ENCODE measurements around the gene OR6K3. TPM values are rescaled to one million over a fixed set of nuclear protein-coding genes. Genes with fewer than 3 reads are reported as not detected.
"Not testable (repeated sequence)": the region's sequence is repeated elsewhere in the genome, so short reads cannot be mapped to it uniquely, and the experiment has no call there.

OR6K3 gene
- total RNA-seq, 4 donors from 2014 or later, result not detected

DNA sequence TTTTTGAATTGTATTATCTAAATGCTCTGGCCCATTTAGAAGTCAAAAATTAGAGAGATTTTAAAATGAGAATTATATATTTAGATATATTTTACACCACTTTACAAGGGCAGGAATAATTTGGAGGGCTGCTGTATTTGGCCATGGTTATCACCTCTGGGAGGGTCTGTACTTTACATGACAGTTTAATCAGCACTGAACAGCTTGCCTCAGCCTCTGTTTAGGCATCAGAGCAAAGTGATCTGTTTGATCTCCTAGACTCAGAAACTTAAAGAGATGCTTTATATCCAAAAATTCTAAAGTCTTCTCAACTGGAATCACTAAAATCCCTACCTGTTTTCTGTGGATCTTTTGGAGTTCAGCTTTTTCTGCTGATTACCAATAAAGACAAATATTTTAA is 28.6 kb downstream of the OR6K3 start:
- no peak for DNase-seq (ENCODE audit: low spot score in 2 of 2)
- H3K4me3 ChIP-seq (ENCODE audit: low read depth, poor library complexity, severe bottlenecking), result no peak overlapping the region
- TF ChIP-seq CTCF (IDR thresholded peaks at IDR 0.05) (no peak), POLR2A (IDR thresholded peaks at IDR 0.05) (no peak)
- intact Hi-C loops (cut with DNase I; ENCODE audit: low total_unique reads), result no loop called here

DNA sequence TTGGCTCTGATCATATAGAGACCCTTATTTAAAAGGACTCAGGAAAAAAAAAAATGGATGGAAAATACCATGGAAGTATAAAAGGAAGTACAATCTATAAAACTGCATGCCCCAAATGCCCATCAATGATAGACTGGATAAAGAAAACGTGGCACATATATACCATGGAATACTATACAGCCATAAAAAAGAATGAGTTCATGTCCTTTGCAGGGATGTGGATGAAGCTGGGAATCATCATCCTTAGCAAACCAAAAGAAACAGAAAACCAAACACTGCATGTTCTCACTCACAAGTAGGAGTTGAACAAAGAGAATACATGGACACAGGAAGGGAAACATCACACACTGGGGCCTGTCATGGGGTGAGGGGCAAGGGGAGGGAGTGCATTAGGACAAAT is 29.4 kb downstream of the OR6K3 start:
- DNase-seq (ENCODE audit: low spot score in 2 of 2); H3K4me3 ChIP-seq (ENCODE audit: low read depth, poor library complexity, severe bottlenecking); intact Hi-C loops (cut with DNase I; ENCODE audit: low total_unique reads): not testable (repeated sequence)
- 31 to 39% methylated on average over 1 of the region's 1 CpG for WGBS, 2 donors

- intact Hi-C loops (cut with DNase I; ENCODE audit: low total_unique reads), result no loop called here
- DNase-seq (ENCODE audit: low spot score in 2 of 2), result no peak
- TF ChIP-seq CTCF (IDR thresholded peaks at IDR 0.05), result no peak
- TF ChIP-seq POLR2A (IDR thresholded peaks at IDR 0.05), result no peak
- no peak overlapping the region for H3K4me3 ChIP-seq (ENCODE audit: low read depth, poor library complexity, severe bottlenecking)
Observed at GRCh38 chr1:158689875-158690274, 30.6 kb downstream of the OR6K3 start.

GRCh38 chr1:158689110-158689509 is 31.4 kb downstream of the OR6K3 start:
- H3K4me3 ChIP-seq (ENCODE audit: low read depth, poor library complexity, severe bottlenecking), result no peak overlapping the region
- DNase-seq (ENCODE audit: low spot score in 2 of 2), result no peak
- intact Hi-C loops (cut with DNase I; ENCODE audit: low total_unique reads), result no loop called here
- 55 to 68% methylated on average over 1 of the region's 1 CpG for WGBS, 2 donors
- TF ChIP-seq CTCF (IDR thresholded peaks at IDR 0.05) (no peak), POLR2A (IDR thresholded peaks at IDR 0.05) (no peak)

DNA sequence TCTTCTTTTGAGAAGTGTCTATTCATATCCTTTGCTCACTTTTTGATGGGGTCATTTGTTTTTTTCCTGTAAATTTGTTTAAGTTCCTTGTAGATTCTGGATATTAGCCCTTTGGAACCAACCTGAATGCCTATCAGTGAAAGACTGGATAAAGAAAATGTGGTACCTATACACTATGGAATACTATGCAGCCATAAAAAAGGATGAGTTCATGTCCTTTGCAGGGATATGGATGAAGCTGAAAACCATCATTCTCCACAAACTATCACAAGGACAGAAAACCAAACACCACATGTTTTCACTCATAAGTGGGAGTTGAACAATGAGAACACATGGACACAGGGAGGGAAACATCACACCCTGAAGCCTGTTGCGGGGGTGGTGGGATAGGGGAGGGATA is 32.2 kb downstream of the OR6K3 start:
- intact Hi-C loops (cut with DNase I; ENCODE audit: low total_unique reads); H3K4me3 ChIP-seq (ENCODE audit: low read depth, poor library complexity, severe bottlenecking); DNase-seq (ENCODE audit: low spot score in 2 of 2): not testable (repeated sequence)
- WGBS, 2 donors, result 95 to 100% methylated on average over 1 of the region's 1 CpG

- H3K4me3 ChIP-seq (ENCODE audit: low read depth, poor library complexity, severe bottlenecking), result no peak overlapping the region
- no peak for DNase-seq (ENCODE audit: low spot score in 2 of 2)
- intact Hi-C loops (cut with DNase I; ENCODE audit: low total_unique reads), result no loop called here
- TF ChIP-seq CTCF (IDR thresholded peaks at IDR 0.05) (no peak), POLR2A (IDR thresholded peaks at IDR 0.05) (no peak)
Observed at GRCh38 chr1:158687037-158687436, 33.5 kb downstream of the OR6K3 start.

- DNase-seq (ENCODE audit: low spot score in 2 of 2), result no peak
- intact Hi-C loops (cut with DNase I; ENCODE audit: low total_unique reads), result no loop called here
- TF ChIP-seq POLR2A (IDR thresholded peaks at IDR 0.05) (no peak), CTCF (IDR thresholded peaks at IDR 0.05) (no peak)
- no peak within 1 kb of the TSS for H3K4me3 ChIP-seq (ENCODE audit: low read depth, poor library complexity, severe bottlenecking)
- WGBS, 2 donors, result 68 to 69% methylated on average over 7 of the region's 7 CpGs
Observed at GRCh38 chr1:158686111-158687009, 34.2 kb downstream of the OR6K3 start, which contains the start of gene SPTA1. Gene SPTA1 (minus strand): TSS chr1:158686715. CDS start chr1:158686517, 198 bp downstream.
